GM19372 (cell line): Measurements from ENCODE around the gene CXCL10.
"Not testable (repeated sequence)": the region's sequence is repeated elsewhere in the genome, so short reads cannot be mapped to it uniquely, and the experiment has no call there.

ENCODE experiments used
- ATAC-seq: cut with Tn5 transposase; IDR thresholded peaks from one replicate; pipeline ENCODE4 v1.9.1; 2021; ENCODE audit warnings: mild to moderate bottlenecking, low read depth, moderate library complexity; ENCODE audit not compliant: unreplicated experiment

The CXCL10 gene

GRCh38 chr4:76029300-76029699 lies 6.0 kb upstream of the CXCL10 start:
- ATAC-seq, result no peak

GRCh38 chr4:76028350-76028765 lies 5.1 kb upstream of the CXCL10 start:
- no peak for ATAC-seq

DNA sequence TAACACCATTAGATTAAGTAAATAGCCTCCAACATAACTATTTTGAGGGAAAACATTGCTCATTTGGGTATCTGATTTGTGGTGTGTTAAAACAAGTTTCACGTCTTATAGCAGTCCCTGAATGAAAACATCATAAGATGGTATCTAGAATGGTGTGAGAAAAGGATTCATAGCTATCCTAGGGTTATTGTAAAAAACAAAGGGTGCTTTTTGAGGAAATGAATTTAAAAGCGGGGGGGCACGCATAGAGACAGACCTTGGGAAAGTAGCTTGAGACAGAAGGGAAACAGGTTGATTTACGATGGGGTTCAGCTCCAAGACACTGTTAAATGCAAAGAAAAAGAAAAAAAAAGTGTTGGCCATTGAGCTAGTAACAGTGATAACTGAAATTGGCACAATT lies 768 bp upstream of the CXCL10 start:
- no peak for ATAC-seq

GRCh38 chr4:76022677-76023076 lies 620 bp downstream of the CXCL10 start:
- ATAC-seq, result no peak

DNA sequence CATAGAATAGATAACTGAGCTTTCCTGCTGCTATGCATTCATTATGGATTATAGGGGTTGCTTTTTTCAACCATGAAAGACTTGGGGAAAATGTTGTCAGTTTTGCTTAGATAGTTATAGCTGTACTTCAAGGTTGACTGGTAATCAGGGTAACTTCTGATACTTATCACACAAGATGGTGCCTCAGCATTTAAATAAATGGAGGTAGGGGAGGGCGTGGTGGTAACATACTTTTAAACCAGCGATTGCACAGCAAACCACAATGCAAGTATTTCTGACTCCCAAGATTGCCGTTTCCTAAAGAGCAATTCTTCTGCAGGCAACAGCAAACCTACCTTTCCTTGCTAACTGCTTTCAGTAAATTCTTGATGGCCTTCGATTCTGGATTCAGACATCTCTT lies 1.3 kb downstream of the CXCL10 start:
- ATAC-seq, result no peak

GRCh38 chr4:76017056-76017686 lies 6.1 kb downstream of the CXCL10 start:
- ATAC-seq, result no peak

DNA sequence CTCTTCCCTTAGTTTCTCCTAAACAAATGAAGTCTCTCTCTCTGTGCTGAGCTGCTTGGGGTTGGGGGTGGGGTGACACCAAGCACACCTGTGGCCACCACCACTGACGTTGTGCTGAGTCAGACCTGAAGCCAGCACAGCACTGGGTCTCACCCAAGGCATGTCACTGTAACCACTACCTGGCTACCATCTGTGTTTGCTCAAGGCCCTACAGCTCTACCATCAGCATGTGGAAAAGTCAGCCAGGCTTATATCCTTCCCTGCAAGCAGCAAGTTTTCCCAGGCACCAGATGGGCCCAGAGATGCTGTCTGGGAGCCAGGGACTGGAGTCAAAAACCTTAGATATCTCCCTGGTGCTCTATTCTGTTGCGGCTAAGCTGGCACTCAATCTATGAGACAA lies 6.9 kb downstream of the CXCL10 start:
- no peak for ATAC-seq

GRCh38 chr4:76013540-76013939 lies 9.8 kb downstream of the CXCL10 start:
- no peak for ATAC-seq

DNA sequence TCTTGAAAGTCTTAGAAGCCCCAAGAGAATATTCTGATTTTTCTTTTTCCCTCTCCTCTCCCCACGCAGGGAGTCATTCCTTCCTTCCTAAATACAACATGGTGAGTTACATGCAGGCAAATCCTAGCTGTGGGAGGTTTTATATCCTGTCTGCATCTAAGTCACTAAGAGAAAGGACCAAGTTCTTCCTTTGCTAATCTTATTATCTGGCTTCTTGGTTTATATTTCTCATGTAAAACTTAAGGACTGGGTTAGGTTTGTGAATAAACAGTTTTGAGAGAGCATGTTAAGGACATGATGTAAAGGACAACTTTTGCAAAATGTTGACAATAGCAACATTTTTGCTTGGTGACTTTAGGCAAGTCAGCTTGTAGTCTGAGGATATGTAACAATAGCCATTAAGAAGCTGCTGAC lies 10.9 kb downstream of the CXCL10 start:
- no peak for ATAC-seq

DNA sequence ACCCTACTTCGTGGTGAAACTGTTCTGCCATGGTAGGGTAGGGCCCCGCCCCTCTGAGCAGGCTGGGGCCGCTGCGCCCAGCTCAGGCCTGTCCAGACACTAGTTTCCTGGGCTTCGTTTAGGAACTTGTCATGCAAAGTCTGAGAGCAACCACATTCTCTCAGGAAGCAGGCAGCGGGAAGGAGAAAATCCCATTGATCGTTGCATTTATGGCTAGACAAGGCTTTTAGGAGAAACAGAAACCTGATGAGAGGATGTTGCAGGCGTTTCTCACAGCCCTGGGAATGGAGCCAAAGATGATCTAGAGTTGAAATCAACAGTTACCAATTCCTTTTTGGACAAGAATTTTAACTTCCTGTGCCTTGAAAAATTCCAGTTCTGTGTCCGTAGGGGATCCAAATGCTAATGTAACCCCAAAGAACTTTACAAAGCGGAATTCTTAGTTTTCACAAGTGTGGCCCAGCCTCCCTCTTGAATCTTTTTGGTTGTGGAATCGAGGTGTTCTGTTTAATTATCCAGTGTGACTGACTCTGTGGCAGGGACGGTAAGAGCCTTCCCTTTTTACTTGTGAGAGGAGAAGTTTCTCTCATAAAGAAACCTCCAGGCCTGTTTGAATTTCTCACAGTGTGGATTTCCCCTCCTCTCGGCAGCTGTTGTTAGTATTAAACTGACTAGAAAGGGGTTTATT lies 11.5 kb downstream of the CXCL10 start:
- ATAC-seq, result peak; percentile 66

- no peak for ATAC-seq
Measured at GRCh38 chr4:76011018-76011670, 12.2 kb downstream of the CXCL10 start.

DNA sequence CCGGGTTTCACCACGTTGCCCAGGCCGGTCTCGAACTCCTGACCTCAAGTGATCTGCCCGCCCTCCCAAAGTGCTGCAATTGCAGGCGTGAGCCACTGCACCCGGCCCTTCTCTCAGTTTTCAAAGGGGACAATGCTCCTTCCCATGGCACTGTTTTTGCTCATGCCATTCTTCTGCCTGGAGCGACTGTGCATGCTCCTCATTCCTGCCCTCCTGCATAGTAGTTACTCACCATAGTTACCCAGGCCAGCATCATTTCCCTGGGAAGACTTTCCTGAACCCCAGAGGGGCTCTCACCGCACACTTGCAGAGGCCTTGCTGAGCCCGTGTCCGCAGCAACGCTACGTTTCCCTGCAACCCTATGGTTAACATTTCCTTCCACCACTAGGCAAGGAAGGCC lies 12.7 kb downstream of the CXCL10 start:
- ATAC-seq, result no peak

- no peak for ATAC-seq
Measured at GRCh38 chr4:76009311-76009710, 14.0 kb downstream of the CXCL10 start.

GRCh38 chr4:76007089-76007862 lies 16.0 kb downstream of the CXCL10 start, which contains the start of gene CXCL9:
TSS of gene CXCL9 (minus strand) at chr4:76007509. CDS start at chr4:76007449, 60 bp downstream.
- no peak for ATAC-seq

DNA sequence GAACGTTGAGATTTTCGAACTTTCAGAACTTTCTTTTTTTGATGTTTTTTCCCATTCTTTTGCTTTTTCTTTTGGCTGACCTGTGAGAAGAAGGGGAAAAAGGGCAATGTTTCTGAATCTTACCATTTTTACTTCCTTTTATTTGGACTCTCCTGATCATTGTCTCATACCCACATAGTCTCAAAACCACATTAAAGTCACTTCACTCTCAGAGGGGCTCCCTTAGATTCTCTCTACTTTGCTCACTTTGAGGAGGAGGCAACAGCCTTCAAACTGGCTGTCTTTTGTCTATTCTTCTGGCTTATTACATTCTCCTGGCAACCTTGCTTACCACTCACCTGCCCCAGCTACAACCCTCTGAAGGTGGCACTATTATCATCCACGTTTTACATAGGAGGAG lies 19.7 kb downstream of the CXCL10 start:
- ATAC-seq, result no peak

DNA sequence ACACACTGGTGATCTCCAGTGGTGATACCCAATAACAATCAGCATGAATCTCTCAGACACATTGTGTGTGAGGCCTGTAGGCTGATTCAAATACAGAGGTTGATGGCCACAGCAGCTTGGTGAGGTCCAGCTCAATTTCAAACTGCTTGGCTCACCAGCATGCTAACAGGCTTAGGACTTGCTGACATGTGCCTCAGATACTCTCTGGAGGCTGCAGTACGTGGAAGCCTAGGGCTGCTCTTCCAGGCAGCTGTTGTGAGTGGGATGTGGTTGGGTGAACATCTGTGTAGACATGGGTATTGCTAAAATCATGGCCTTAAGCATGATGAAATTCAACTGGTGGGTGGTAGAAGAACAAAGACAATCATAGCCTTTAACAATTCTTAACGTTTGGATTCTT lies 20.3 kb downstream of the CXCL10 start:
- ATAC-seq, result no peak

DNA sequence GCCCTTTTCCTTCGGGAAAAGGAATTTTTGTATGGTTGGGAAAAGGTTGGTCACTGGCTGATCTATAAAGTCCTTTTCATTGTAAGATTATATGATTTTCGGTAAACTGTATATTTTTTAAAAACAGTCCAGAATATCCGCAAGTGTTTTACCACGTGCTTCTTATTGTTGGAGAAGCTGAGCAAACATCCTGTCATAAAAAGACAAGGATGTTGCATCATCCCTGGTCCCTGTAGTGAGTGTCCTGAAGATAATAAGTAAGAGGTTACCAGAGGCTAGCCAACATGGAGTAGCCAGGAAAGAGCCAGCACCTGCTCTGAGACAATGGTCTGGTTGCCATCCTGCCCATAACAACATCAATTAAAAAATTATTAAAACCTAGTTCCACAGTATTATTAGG lies 21.1 kb downstream of the CXCL10 start:
- no peak for ATAC-seq

DNA sequence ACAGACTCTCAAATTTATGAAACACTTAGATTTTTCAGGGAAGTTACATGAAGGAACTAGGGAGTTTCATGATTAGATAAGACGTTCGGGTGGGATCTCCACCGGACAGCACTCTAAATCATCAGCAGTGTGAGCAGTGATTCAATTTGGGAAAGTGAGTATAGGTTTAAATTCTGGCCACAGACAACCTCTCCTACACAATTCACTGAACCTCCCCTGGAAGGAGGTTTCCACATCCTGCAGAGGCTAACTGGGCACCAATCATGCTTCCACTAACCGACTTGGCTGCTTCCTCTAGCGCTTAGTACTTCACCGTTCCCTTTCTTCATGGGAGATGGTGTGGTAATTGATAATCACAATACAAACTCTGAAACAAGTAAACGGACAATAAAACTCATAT lies 21.6 kb downstream of the CXCL10 start:
- no peak for ATAC-seq

GRCh38 chr4:76000279-76000678 lies 23.0 kb downstream of the CXCL10 start:
- no peak for ATAC-seq

DNA sequence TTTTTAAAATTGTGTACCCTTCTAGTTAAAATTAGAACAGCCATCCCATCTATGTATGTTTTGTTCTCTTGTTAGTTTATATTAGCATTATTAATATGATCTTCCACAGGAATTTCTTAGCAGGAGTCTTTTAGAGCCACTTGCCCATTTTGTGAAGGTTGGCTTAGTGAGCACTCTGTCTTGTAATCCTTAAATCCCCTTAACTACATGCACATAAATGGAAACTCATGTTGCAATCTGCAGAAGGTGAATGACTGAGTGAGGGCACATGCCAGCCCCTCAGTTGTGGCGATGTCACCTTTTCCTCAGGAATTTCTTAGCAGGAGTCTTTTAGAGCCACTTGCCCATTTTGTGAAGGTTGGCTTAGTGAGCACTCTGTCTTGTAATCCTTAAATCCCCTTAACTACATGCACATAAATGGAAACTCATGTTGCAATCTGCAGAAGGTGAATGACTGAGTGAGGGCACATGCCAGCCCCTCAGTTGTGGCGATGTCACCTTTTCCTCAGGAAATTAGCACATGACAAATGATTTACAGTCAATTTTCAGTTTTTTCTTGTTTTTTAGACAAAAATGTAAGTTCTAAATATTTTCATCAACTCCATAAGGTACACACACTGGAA lies 24.7 kb downstream of the CXCL10 start:
- not testable (repeated sequence) for ATAC-seq

GRCh38 chr4:75997946-75998345 lies 25.4 kb downstream of the CXCL10 start:
- no peak for ATAC-seq
